ENCODE measurements around the gene RASSF3.

Gene RASSF3

DNA sequence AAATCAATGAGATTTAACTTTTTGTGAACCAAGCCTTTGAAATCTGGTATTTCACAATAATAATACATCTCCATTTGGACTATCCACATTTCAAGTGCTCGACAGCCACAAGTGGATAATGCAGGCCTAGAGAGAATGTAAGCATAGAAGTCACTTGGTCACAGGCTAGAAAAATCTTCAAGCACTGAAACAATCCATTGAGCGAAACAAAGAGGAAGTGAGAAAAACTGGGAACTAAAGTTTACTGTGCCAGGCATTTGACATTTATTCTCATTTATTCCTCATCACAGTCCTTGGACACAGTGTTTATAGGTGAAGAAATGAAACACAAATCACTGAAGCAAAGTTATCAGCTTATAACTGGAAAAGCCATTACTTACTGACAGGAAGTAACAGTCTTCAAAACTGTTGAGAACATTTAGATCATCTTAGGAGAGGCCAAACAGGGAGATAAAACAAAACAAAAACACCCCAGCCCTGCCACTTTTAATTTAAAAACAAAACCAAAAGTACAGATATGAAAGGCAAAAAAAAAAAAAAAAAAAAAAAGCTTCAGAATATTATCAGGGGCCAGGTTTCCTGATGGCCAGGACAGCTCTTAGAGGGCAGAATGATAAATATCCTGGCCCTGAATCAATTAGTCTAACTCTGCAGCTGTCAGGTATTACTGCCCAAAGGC is 119.8 kb downstream of the RASSF3 start:
- no peak for DNase-seq (ENCODE audit: low read depth)

DNA sequence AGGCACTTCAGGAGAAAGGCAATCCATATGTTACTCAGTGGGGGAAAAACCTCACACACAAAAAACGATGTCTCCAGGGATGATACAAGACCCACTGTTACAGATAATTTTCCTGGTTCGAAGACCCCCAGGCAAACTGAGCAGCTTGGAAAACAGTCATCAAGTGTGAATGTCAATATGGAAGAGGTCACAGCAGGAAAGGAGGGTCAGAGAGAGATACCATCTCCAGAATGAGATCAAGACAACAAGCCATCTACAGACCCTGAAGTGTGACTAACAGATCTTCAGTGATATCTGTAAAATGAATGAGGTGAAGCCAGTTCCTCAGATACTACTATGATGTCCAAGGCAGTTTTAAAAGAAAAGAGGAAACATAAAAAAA is 120.3 kb downstream of the RASSF3 start:
- no peak for DNase-seq (ENCODE audit: low read depth)

DNA sequence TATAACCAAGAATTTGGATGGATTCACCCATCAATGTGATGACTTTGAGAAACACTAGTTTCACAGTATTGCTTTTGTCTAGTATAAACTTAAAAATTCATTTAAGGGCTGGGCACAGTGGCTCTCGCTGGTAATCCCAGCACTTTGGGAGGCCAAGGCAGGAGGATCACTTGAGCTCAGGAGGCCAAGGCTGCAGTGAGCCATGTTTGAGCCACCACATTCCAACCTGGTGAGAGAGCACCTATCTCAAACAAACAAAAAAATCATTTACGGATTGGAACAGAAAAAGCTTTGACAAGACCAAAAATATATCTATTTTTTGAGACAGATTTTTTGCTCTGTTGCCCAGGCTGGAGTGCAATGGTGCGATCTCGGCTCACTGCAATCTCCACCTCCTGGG is 121.4 kb downstream of the RASSF3 start:
- DNase-seq (ENCODE audit: low read depth), result no peak

DNA sequence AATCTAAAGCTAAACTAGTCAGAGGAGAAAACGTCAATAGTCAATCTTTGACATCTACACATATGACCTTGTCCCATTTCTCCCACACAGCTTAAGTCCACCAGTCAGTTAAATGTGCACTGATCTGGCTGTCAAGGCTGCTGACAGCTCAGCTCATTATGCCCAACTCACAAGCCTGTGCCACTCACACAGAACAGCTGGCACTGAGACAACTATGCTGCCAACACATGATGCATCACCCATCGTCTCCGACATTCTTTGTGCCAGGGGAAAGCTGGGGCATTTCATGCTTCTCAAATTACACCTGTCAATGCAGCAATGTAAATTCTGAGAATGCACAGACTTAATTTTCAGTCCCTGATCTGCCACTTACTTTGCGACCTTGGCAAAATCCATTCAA is 123.6 kb downstream of the RASSF3 start:
- DNase-seq (ENCODE audit: low read depth), result no peak

DNA sequence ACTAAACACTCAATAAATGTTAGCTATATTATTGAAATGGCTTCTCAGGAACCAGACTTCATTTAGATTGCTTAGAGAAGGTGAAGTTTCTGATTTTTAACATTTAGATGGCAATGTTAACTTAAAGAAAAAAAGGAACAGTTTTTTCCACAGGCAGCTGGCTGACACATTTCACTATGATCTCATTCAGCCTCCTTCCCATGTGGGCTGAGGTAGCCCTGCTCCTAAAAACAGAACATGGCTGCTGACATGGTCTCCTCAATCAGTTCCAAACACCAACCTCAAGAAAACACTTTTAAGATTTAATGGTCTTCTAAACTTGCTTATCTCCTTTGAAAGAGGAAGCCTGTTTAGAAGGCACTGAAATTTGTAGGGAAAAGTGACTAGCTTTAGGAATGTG is 125.1 kb downstream of the RASSF3 start:
- DNase-seq (ENCODE audit: low read depth), result no peak

DNA sequence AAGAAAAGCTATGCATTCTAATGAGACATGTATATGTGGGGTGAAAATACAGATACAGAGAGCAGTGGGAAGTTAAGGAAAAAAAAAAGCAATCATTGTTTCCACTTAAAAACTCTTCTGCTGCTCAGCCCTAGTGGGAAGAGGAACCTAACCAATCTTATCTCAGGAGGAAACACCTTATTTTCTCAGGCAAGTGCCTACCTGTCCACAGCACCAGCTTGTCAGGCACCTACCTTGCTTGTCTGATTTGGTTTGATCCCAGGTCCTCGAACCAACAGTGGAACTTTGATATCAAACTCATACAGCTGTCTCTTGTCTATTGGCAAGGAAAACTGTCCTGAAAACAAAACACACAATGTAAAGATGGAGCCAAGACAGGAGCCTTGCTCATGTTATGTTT is 126.5 kb downstream of the RASSF3 start:
- DNase-seq (ENCODE audit: low read depth), result no peak

DNA sequence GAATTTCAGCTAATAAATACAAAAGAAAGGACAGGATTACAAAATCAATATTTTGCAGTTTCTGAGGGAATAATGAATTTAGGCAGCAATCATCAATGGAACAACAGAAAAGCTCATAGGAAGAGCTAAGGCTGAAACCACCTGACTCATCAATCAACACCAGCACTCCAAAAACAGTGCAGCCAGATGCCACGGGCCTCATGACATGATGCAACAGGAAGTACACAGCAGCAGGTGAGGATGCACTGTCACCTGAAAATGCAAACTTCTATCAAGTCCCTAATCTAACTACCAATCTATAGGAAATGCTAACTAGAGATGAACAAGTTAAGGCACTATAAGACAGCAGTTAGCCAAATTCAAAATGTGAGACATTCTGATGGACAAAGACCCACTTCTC is 127.2 kb downstream of the RASSF3 start:
- DNase-seq (ENCODE audit: low read depth), result no peak

DNA sequence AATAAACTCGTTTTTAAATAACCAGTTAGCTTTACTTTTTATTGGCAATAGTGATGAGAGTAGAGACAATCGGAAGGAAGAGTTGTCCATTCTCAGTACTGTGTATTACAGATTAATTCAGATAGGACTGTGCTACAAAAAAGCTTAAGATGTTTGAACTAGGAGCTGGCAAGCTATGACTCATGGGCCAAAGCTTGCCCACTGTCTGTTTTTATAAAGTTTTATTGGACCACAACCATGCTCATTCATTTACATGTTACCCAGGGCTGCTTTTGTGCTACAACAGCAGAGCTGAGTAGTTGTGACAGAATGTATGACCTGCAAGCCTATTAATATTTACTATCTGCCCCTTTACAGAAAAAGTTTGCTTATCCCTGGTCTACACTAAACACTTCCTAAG is 129.5 kb downstream of the RASSF3 start:
- no peak for DNase-seq (ENCODE audit: low read depth)

DNA sequence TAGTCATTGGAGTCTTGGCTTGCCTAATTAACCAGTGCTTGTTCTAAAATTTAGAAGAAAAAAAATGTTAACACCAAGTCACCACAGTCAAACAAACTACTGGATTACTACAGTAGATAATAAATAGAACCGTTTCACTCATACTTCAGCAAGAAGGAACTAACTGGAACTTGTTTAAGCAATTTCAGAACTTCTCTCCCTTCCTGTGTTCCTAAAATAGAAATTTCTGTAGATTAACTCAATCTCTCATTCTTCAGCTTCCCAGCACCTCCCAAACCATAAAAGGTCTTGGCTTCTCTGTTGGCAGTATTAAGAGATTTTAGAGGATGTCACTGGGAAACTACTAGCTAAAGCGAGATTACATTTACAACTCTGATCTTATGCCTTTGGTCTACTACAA is 130.4 kb downstream of the RASSF3 start:
- no peak for DNase-seq (ENCODE audit: low read depth)

DNA sequence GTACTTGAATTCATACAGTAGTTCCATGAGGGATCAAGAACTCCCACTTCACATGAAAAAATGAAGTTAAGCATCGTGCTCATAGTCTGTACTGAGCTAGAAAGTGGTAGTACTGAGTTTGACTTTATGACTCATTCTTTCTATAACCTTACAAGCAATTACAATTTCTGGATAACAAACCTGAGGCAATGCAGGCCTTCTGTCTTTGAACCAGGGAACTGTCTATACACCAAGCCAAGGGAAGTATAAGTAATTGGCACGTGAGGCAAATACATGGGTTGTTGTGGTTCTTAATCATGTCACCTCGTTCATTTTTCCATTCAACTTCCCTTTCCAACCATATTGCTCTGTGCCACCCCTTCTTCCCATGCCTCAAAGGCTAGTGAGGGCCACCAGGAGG is 132.1 kb downstream of the RASSF3 start:
- DNase-seq (ENCODE audit: low read depth), result no peak

DNA sequence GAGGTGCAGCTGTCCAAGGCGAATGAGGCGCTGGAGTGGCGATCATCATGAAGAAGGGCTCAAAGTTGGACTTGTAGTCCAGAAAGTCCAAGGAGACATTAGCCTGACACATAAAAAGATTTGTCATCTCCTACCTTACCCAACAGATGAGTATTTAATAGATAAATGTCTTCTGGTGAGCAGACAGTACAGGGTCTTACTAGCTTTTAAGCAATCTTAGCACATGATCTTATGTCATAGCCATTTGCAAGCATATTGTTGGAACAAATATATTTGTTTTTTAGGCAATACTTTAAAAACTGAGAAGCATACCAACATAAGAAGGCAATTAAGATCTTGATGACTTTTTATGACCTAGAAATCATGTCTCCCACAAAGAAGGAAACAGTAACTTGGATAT is 132.9 kb downstream of the RASSF3 start:
- DNase-seq (ENCODE audit: low read depth), result no peak

DNA sequence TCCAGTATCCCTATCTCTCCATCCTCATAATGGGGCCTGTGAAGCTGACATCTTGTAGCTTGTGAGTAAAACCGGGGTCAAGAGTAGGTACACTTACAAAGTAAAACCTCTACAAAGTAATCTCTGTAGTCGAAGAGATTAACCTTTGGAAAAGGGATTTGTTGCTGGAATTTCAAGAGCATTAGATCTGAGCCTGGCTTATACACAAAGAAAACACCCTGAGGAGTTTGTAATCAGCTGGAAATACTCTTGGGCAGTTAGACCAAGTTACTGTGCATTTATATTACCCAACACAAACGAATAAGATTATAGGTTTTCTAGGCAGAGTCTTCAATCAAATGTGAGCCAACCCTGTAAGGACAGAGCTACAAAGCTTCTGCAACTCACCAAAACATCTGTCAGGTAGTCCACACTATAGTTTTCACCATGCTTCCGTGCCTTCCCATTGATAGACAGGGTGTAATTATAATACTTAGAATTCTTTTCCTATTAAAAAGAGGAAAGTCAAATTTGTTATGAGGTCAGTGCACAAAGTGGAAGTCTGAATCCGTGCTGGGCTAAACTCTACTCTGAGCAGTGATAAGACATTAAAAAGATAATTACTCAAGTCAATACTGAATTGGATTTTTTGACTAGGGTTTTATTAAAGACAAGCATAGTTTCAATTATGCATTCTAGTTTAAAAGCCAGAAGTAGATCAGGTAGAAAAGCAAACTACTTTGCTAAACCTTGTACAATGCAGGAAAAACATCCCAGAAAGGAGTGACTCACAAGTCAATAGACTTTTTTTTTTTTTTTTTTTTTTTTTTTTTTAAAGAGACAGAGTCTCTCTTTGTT is 134.3 kb downstream of the RASSF3 start:
- no peak for DNase-seq (ENCODE audit: low read depth)

DNA sequence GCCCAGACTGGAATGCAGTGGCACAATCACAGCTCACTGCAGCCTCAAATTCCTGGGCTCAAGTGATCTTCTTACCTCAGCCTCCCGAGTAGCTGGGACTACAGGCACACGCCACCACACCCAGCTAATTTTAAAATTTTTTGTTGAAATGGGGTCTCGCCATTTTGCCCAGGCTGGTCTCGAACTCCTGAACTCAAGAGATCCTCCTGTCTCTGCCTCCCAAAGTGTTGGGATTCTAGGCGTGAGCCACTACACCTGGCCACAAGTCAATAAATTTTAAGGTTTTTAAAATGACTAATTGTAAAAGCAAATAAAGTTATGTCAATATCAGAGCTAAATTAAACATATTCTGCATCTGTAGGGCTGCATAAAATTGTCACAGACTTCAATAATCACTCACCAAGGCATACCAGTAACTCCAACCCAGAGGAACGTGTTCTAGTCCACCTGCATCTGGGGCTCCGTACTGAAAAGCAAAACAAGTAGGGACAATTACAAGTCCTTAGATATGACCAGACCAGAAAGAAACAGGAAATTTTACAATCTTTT is 135.0 kb downstream of the RASSF3 start:
- DNase-seq (ENCODE audit: low read depth), result no peak

DNA sequence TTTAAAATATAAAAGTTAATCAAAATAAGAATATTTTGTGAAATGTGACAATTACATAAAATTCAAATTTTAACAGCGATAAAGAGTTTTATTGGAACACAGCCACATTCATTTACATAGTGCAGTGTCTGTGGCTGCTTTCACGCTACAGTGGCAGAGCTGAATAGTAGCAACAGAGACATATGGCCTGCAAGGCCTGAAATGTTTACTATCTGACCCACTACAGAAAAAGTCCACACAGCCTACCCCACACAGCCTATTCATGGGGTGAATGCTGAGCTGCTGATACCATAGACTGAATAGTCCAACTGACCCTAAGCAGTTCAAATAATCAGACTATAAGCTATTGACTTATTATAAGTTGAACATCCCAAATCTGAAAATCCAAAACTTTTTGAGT is 135.7 kb downstream of the RASSF3 start:
- no peak for DNase-seq (ENCODE audit: low read depth)

DNA sequence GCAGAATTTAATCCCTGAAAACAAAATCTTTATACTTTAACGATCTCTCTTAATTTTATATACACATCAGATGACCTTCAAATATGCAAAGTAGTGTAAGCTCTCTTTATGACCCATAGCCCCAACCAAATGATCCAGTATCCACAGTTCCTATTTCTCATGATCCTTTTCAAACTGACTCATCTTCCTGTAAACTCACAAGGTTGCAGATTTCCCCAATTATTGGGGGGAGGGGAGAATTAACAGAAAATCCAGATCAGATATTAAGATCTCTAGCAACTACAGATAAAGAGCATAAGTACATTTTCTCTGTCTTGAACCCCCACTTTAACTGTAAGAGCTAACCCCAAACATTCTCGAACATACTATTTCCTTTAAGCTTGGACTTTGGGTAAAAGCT is 136.4 kb downstream of the RASSF3 start:
- no peak for DNase-seq (ENCODE audit: low read depth)
